Thyroid gland (tissue), 4 donors: ENCODE data around the gene KCNG2.

Experiments used
- CTCF ChIP-seq, 6 experiments: fragments of 200-600 bp in 3 of 6; fragments of 450-650 bp in 3 of 6; sonication (generic) in 3 of 6; IDR thresholded peaks; one replicate each; pipeline ENCODE4 v1.5.1; 2016 to 2019; ENCODE audit warnings: antibody characterized with exemption in 6 of 6, mild to moderate bottlenecking in 2 of 6, inconsistent platforms in 1 of 6, moderate library complexity in 1 of 6
- POLR2A ChIP-seq, 2 donors: fragments of 450-650 bp; IDR thresholded peaks; one replicate each; pipeline ENCODE4 v1.6.1; 2017; ENCODE audit warnings: antibody characterized with exemption in 2 of 2, mild to moderate bottlenecking in 2 of 2, moderate library complexity in 1 of 2

- TF ChIP-seq POLR2A (IDR thresholded peaks at IDR 0.05) (no peak), CTCF (IDR thresholded peaks at IDR 0.05) (no peak)
Observed at GRCh38 chr18:79881695-79882094, 84.0 kb downstream of the KCNG2 start.
